Suprapubic skin (tissue), 4 donors: ENCODE measurements around the gene THUMPD3. TPM values are rescaled to one million over a fixed set of nuclear protein-coding genes. Genes with fewer than 3 reads are reported as not detected.

Source experiments
- DNase-seq, 2 donors: peaks; one replicate each; pipeline ENCODE4 v3.0.0-alpha.2; 2019; ENCODE audit warnings: low spot score in 2 of 2
- H3K27ac ChIP-seq: fragments of 200-600 bp; sonication (generic); one replicate; pipeline ENCODE4 v1.5.1; 2019
- H3K27me3 ChIP-seq: fragments of 200-600 bp; sonication (generic); one replicate; pipeline ENCODE4 v1.5.1; 2019
- H3K36me3 ChIP-seq: fragments of 200-600 bp; sonication (generic); one replicate; pipeline ENCODE4 v1.5.1; 2019
- H3K4me1 ChIP-seq: fragments of 200-600 bp; sonication (generic); one replicate; pipeline ENCODE4 v1.5.1; 2019
- H3K4me3 ChIP-seq: fragments of 200-600 bp; sonication (generic); one replicate; pipeline ENCODE4 v1.5.1; 2019; ENCODE audit warnings: mild to moderate bottlenecking
- H3K9me3 ChIP-seq: fragments of 200-600 bp; sonication (generic); one replicate; pipeline ENCODE4 v1.5.1; 2019
- EP300 ChIP-seq: sonication (generic); formaldehyde crosslinking; IDR thresholded peaks from one replicate; pipeline ENCODE4 v1.6.1; 2017; ENCODE audit warnings: antibody characterized with exemption
- POLR2A ChIP-seq, 2 donors: fragments of 450-650 bp; IDR thresholded peaks; one replicate each; pipeline ENCODE4 v1.6.1; 2017; ENCODE audit warnings: antibody characterized with exemption in 2 of 2, mild to moderate bottlenecking in 2 of 2, moderate library complexity in 2 of 2
- POLR2AphosphoS5 ChIP-seq, 3 donors: sonication (generic); formaldehyde crosslinking; IDR thresholded peaks; one replicate each; pipeline ENCODE4 v1.6.1; 2017; ENCODE audit warnings: antibody characterized with exemption in 3 of 3
- WGBS: methylation state at CpG from one replicate; pipeline ENCODE4 v1.1.5; 2018; 5-methylcytosine and 5-hydroxymethylcytosine counted together
- total RNA-seq, 4 donors: library from RNA; depleted of rRNA; stranded (reverse); fragments of >200 nt; gene quantifications; one replicate each; pipeline ENCODE4 v1.1.0, GENCODE V29; 2016
- TF ChIP-seq, protein P1 (sequence below), 2 donors: fragments of 200-600 bp in 1 of 2; fragments of 450-650 bp in 1 of 2; sonication (generic) in 1 of 2; IDR thresholded peaks; one replicate each; pipeline ENCODE4 v1.5.1; 2016 to 2019; ENCODE audit warnings: antibody characterized with exemption in 2 of 2, mild to moderate bottlenecking in 1 of 2, moderate library complexity in 1 of 2

Gene THUMPD3
- total RNA-seq, 4 donors from 2014 or later, result 14.2 to 39.0 (median 27.5) TPM

- DNase-seq, result no peak
- Histone ChIP-seq H3K36me3 (no peaks in the 10 kb centered on the region), H3K4me3 (no peak overlapping the region), H3K27me3 (no peaks in the 10 kb centered on the region), H3K4me1 (peaks cover 52% of the 10 kb centered on the region), H3K9me3 (no peaks in the 10 kb centered on the region), H3K27ac (no peak overlapping the region)
- TF ChIP-seq POLR2A (IDR thresholded peaks at IDR 0.05) (no peak), EP300 (no peak), POLR2AphosphoS5 (IDR thresholded peaks at IDR 0.05) (no peak)
- TF ChIP-seq, protein P1, sequence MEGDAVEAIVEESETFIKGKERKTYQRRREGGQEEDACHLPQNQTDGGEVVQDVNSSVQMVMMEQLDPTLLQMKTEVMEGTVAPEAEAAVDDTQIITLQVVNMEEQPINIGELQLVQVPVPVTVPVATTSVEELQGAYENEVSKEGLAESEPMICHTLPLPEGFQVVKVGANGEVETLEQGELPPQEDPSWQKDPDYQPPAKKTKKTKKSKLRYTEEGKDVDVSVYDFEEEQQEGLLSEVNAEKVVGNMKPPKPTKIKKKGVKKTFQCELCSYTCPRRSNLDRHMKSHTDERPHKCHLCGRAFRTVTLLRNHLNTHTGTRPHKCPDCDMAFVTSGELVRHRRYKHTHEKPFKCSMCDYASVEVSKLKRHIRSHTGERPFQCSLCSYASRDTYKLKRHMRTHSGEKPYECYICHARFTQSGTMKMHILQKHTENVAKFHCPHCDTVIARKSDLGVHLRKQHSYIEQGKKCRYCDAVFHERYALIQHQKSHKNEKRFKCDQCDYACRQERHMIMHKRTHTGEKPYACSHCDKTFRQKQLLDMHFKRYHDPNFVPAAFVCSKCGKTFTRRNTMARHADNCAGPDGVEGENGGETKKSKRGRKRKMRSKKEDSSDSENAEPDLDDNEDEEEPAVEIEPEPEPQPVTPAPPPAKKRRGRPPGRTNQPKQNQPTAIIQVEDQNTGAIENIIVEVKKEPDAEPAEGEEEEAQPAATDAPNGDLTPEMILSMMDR (IDR thresholded peaks at IDR 0.05), result no peak
These were observed 52.0 kb downstream of the THUMPD3 start for GRCh38 chr3:9414826-9415225.

- WGBS, result 78% methylated on average over 6 of the region's 6 CpGs
These were observed 52.8 kb downstream of the THUMPD3 start for GRCh38 chr3:9415485-9416138.

GRCh38 chr3:9416139-9416780 is 53.4 kb downstream of the THUMPD3 start:
- no peaks in the 10 kb centered on the region for H3K9me3 ChIP-seq
- peaks cover 61% of the 10 kb centered on the region for H3K4me1 ChIP-seq
- no peaks in the 10 kb centered on the region for H3K27me3 ChIP-seq
- 33% methylated on average over 3 of the region's 3 CpGs for WGBS
- no peak overlapping the region for H3K27ac ChIP-seq
- H3K36me3 ChIP-seq, result no peaks in the 10 kb centered on the region
- TF ChIP-seq POLR2AphosphoS5 (IDR thresholded peaks at IDR 0.05) (no peak), POLR2A (IDR thresholded peaks at IDR 0.05) (no peak), EP300 (no peak)
- TF ChIP-seq, protein P1 (IDR thresholded peaks at IDR 0.05), result no peak
- DNase-seq, result no peak
- no peak overlapping the region for H3K4me3 ChIP-seq

More at GRCh38 chr3:9415485-9416138, 52.8 kb downstream of the THUMPD3 start:
- no peak overlapping the region for H3K27ac ChIP-seq
- no peak for TF ChIP-seq POLR2AphosphoS5 (IDR thresholded peaks at IDR 0.05)
- no peak for TF ChIP-seq EP300
- TF ChIP-seq, protein P1 (IDR thresholded peaks at IDR 0.05), result no peak
- no peak for TF ChIP-seq POLR2A (IDR thresholded peaks at IDR 0.05)
- peaks cover 55% of the 10 kb centered on the region for H3K4me1 ChIP-seq
- no peak for DNase-seq
- H3K27me3 ChIP-seq, result no peaks in the 10 kb centered on the region
- H3K36me3 ChIP-seq, result no peaks in the 10 kb centered on the region
- H3K4me3 ChIP-seq, result no peak overlapping the region
- H3K9me3 ChIP-seq, result no peaks in the 10 kb centered on the region

DNA sequence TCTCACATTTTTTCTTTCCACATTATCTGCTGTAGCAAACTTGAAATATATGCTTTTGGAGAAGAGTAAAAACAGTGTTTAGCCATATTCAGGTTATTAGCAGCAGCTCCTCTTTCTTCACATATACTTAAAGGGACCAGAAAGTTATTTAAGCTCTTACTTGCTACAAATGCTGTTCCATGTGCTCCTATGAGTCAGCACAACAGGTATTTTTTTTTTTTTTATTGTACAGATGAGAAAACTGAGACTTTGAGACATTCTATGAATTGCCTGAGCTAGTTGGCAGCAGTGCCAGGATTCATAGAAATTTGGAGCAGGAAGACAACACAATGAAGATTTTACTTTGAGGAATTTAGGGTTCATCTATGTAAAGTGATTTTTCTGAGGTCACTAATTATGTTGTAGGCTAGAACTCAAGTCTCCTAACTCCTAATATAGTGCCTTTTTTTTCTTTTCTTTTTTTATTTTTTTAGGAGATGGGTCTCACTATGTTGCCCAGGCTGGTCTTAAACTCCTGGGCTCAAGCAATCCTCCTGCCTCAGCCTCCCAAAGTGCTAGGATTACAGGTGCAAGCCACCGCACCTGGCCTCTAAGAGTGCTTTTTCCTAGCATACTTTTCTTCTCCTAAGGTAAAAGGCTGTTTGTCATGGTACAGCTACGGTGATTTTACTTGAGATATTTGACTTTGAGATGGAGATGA is 58.1 kb downstream of the THUMPD3 start:
- H3K27ac ChIP-seq, result no peak overlapping the region
- DNase-seq, result no peak
- no peak for TF ChIP-seq EP300
- no peak for TF ChIP-seq POLR2A (IDR thresholded peaks at IDR 0.05)
- TF ChIP-seq POLR2AphosphoS5 (IDR thresholded peaks at IDR 0.05), result no peak
- H3K4me1 ChIP-seq, result peaks cover 53% of the 10 kb centered on the region
- no peaks in the 10 kb centered on the region for H3K9me3 ChIP-seq
- WGBS, result 90% methylated on average over 2 of the region's 2 CpGs
- no peak overlapping the region for H3K4me3 ChIP-seq
- H3K36me3 ChIP-seq, result no peaks in the 10 kb centered on the region
- H3K27me3 ChIP-seq, result no peaks in the 10 kb centered on the region

- Histone ChIP-seq H3K4me1 (peaks cover 39% of the 10 kb centered on the region), H3K36me3 (peaks cover 15% of the 10 kb centered on the region), H3K4me3 (no peak overlapping the region), H3K27me3 (no peaks in the 10 kb centered on the region), H3K27ac (peak overlapping the region; percentile 82), H3K9me3 (no peaks in the 10 kb centered on the region)
- peak in 2 of 3 donors; percentile 83 to 92 for TF ChIP-seq POLR2AphosphoS5 (IDR thresholded peaks at IDR 0.05)
- TF ChIP-seq EP300, result no peak
- TF ChIP-seq, protein P1 (IDR thresholded peaks at IDR 0.05), result peak; percentile 44 to 58
- TF ChIP-seq POLR2A (IDR thresholded peaks at IDR 0.05), result no peak
- WGBS, result 13% methylated on average over 5 of the region's 5 CpGs
- DNase-seq, result peak in 1 of 2 donors; percentile 89
These were observed 60.0 kb downstream of the THUMPD3 start for GRCh38 chr3:9422712-9423424.
